ENCODE measurements around the gene NRP2.

Gene NRP2

DNA sequence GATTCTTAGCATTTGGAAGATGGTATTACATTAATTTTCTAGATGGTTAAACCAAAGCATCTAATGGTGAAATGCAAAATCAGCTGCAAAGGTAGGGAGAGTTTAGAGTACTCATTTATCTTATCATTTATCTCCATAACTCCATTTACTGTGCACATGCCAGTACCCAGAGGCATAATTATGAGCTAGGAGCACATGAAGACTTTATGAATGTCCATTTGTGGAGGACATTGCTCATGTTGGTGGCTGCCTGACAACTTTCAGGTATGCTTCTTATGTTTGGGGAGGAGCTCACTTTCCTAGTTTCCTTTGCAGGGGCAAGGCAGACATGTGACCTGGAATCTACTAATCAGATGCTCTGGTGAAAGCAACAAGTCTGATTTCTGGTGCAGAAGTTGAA is 134.0 kb downstream of the NRP2 start:
- H3K79me2 ChIP-seq (ENCODE audit: insufficient read depth, low read depth), result no peaks in the 10 kb centered on the region
- no peaks in the 10 kb centered on the region for H4K20me1 ChIP-seq (ENCODE audit: insufficient read depth)
- H3K36me3 ChIP-seq (ENCODE audit: insufficient read depth), result no peaks in the 10 kb centered on the region
- H3K27ac ChIP-seq, result no peak overlapping the region
- H2AFZ ChIP-seq (ENCODE audit: low read depth), result no peak overlapping the region
- H3K4me1 ChIP-seq (ENCODE audit: low read depth, poor library complexity, severe bottlenecking), result no peaks in the 10 kb centered on the region
- H3K4me3 ChIP-seq (IDR thresholded peaks at IDR 0.05; ENCODE audit: insufficient read depth, low read depth, low read length), result no peak overlapping the region
- H3K9ac ChIP-seq, result no peak overlapping the region
- no peaks in the 10 kb centered on the region for H3K27me3 ChIP-seq (ENCODE audit: insufficient read depth, low read depth)
- TF ChIP-seq CTCF (conservative IDR thresholded peaks at IDR 0.05; ENCODE audit: low read depth, low read length), result no peak
- no peak overlapping the region for H3K4me2 ChIP-seq

DNA sequence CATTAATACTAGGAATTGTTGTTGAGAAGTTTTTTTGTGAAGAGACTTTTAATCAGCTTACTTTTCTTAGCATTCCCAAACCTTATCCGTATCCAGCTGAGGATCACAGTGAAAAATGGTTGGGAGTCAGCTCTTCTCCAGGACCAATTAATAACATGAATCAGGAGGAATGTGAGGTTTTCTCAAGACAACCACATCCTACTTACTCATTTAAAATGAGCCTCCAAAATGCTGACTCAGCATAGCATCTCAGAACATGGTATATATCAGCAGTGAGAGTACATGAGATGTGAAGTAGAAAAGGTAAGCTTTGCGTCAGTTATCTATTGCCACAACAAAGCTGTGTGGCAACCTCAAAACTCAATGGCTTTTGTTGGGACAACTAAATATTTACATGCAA is 140.3 kb downstream of the NRP2 start:
- no peaks in the 10 kb centered on the region for H4K20me1 ChIP-seq (ENCODE audit: insufficient read depth)
- H3K36me3 ChIP-seq (ENCODE audit: insufficient read depth), result no peaks in the 10 kb centered on the region
- no peak overlapping the region for H3K9ac ChIP-seq
- no peak overlapping the region for H3K4me3 ChIP-seq (IDR thresholded peaks at IDR 0.05; ENCODE audit: insufficient read depth, low read depth, low read length)
- H2AFZ ChIP-seq (ENCODE audit: low read depth), result no peak overlapping the region
- no peak for TF ChIP-seq CTCF (conservative IDR thresholded peaks at IDR 0.05; ENCODE audit: low read depth, low read length)
- no peaks in the 10 kb centered on the region for H3K79me2 ChIP-seq (ENCODE audit: insufficient read depth, low read depth)
- no peaks in the 10 kb centered on the region for H3K4me1 ChIP-seq (ENCODE audit: low read depth, poor library complexity, severe bottlenecking)
- H3K27ac ChIP-seq, result no peak overlapping the region
- no peak overlapping the region for H3K4me2 ChIP-seq
- no peaks in the 10 kb centered on the region for H3K27me3 ChIP-seq (ENCODE audit: insufficient read depth, low read depth)

- H3K4me1 ChIP-seq (ENCODE audit: low read depth, poor library complexity, severe bottlenecking), result no peaks in the 10 kb centered on the region
- no peaks in the 10 kb centered on the region for H4K20me1 ChIP-seq (ENCODE audit: insufficient read depth)
- H3K27ac ChIP-seq, result no peak overlapping the region
- H2AFZ ChIP-seq (ENCODE audit: low read depth), result no peak overlapping the region
- no peak for TF ChIP-seq CTCF (conservative IDR thresholded peaks at IDR 0.05; ENCODE audit: low read depth, low read length)
- H3K27me3 ChIP-seq (ENCODE audit: insufficient read depth, low read depth), result no peaks in the 10 kb centered on the region
- H3K4me3 ChIP-seq (IDR thresholded peaks at IDR 0.05; ENCODE audit: insufficient read depth, low read depth, low read length), result no peak overlapping the region
- no peaks in the 10 kb centered on the region for H3K36me3 ChIP-seq (ENCODE audit: insufficient read depth)
- H3K79me2 ChIP-seq (ENCODE audit: insufficient read depth, low read depth), result no peaks in the 10 kb centered on the region
- no peak overlapping the region for H3K9ac ChIP-seq
- no peak overlapping the region for H3K4me2 ChIP-seq
Measured at GRCh38 chr2:205827809-205828365, 145.6 kb downstream of the NRP2 start.

- Histone ChIP-seq H3K27ac (no peak overlapping the region), H3K27me3 (ENCODE audit: insufficient read depth, low read depth) (no peaks in the 10 kb centered on the region), H3K36me3 (ENCODE audit: insufficient read depth) (no peaks in the 10 kb centered on the region), H3K4me2 (no peak overlapping the region), H3K9ac (no peak overlapping the region), H4K20me1 (ENCODE audit: insufficient read depth) (no peaks in the 10 kb centered on the region), H2AFZ (ENCODE audit: low read depth) (no peak overlapping the region), H3K4me1 (ENCODE audit: low read depth, poor library complexity, severe bottlenecking) (no peaks in the 10 kb centered on the region), H3K79me2 (ENCODE audit: insufficient read depth, low read depth) (no peaks in the 10 kb centered on the region), H3K4me3 (IDR thresholded peaks at IDR 0.05; ENCODE audit: insufficient read depth, low read depth, low read length) (no peak overlapping the region)
- no peak for TF ChIP-seq CTCF (conservative IDR thresholded peaks at IDR 0.05; ENCODE audit: low read depth, low read length)
Measured at GRCh38 chr2:205833864-205834263, 151.6 kb downstream of the NRP2 start.

All from KMS-11 (cell line).